GM13977 (cell line): Measurements from ENCODE around the gene CERK.

Source experiments
- DNase-seq: peaks from one replicate; pipeline ENCODE4 v3.0.0; 2012; ENCODE audit warnings: low spot score
- in situ Hi-C: fragments of 300-500 bp; cut with MboI; formaldehyde crosslinking; loops from one replicate; pipeline ENCODE4 v1.12.0; 2022; ENCODE audit warnings: low sequenced_read_pairs, low pct_unique_long_range_greater_than_20kb, mixed read lengths, inconsistent platforms; ENCODE audit not compliant: unreplicated experiment
- TF ChIP-seq, protein P1 (sequence below): IDR thresholded peaks from 2 replicates; pipeline ENCODE4 v1.5.1; 2012; ENCODE audit warnings: mild to moderate bottlenecking, control low read depth; ENCODE audit not compliant: insufficient read depth; ENCODE audit errors: extremely low read depth, missing control alignments

CERK gene

DNA sequence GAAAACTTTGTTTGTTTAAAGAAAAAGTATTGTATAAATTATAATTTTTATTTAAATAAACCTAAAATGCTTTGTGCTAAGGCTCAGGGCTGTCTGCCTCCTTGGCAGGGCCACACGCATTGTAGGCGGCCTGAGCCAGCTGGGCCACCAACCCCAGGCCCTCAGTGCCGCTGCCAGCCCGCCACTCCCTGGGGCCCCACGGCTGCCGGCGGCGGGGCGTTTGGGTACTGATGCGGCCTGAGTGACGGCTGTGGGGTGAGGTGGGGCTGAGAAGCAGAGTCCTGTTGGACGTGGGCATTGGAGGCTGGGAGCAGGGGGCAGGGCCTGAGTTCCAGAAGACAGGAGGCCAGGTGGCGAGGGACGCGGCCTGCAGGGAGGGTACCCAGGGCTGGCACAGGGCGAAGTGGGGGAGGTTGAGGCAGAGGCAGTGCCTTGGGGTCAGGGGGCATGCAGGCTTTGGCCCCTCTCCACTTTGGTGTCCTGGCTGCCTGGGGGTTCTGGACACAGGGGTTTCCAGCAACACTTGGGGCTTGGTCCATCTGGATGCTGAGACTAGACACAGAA lies 58.3 kb downstream of the CERK start:
- DNase-seq, result no peak
- TF ChIP-seq, protein P1, sequence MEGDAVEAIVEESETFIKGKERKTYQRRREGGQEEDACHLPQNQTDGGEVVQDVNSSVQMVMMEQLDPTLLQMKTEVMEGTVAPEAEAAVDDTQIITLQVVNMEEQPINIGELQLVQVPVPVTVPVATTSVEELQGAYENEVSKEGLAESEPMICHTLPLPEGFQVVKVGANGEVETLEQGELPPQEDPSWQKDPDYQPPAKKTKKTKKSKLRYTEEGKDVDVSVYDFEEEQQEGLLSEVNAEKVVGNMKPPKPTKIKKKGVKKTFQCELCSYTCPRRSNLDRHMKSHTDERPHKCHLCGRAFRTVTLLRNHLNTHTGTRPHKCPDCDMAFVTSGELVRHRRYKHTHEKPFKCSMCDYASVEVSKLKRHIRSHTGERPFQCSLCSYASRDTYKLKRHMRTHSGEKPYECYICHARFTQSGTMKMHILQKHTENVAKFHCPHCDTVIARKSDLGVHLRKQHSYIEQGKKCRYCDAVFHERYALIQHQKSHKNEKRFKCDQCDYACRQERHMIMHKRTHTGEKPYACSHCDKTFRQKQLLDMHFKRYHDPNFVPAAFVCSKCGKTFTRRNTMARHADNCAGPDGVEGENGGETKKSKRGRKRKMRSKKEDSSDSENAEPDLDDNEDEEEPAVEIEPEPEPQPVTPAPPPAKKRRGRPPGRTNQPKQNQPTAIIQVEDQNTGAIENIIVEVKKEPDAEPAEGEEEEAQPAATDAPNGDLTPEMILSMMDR, result no peak
- in situ Hi-C loops, result no loop called here

DNA sequence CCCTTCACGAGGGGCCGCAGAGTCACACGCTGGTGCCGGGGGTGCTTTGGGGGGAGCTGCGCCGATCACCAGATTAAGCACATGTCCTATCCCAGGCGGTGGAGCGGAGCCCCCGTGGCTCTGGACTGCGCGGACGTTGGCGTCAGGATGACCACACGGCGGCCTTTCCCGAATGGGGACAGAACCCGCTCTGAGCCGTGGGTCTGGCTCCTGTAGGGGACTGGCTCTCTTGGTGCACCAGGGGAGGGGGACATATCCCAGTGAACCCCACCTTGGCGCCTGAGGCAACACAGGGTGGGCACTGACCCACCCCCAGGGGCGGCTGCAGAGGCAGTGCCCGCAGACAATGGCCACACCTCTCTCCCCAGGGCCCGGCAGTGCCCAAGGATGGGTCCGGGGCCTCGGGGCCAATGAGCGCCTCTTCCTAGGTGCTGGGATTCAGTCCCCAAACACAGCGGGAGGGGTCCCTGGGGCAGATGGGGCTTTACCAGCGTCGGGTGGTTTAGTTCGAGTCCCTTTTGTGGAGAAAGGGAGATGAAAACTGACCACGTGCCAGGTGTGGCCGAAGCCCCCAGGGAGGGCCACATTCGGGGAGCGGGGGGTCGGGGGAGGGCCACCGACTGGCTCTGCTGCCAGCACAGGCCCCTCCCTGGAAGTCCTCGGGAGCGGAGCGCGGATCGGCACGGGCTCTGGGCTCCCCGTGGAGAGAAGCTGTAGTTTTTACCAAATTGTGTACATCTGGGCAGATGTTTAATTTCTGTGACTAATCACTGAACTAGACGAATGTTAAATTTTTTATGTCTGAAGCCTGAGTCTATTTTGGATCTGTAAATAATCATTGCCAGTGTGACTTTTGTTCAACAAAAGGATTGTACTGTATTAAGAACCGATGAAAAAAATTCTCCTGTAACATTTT lies 59.0 kb downstream of the CERK start:
- TF ChIP-seq, protein P1, result no peak
- in situ Hi-C loops, result no loop called here
- no peak for DNase-seq

DNA sequence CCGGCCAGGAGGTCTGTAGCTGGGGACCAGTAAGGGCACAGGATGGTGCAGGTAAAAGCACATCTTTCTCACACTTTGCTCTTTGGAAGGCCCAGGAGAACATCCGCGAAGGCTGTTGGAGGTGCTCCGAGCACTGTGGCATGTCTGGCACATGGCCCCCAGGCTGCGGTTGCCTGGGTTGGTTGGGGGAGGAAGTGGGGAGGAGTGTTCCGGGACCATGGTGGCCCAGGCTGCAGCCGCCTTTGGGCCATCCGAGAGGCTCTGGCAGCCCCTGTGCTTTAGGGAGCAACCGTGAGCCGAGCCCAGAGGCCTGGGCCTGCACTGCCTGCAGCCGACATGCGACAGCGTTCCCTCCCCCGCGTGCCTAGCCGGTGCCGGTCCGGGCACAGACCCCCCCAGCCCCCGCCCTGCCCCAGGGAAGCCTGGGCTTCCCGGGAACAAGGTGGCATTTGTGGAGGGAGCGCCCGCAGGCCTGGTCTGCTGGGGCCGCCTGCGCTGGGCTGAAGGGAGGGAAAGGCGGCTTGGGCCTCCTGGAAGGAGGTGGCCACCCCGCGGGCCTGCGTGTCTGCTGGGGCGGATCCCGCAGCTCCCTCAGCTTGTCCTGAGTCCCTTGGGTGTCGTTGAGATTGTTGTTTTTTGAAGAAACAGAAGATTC lies 59.9 kb downstream of the CERK start:
- DNase-seq, result no peak
- TF ChIP-seq, protein P1, result no peak
- in situ Hi-C loops, result no loop called here

DNA sequence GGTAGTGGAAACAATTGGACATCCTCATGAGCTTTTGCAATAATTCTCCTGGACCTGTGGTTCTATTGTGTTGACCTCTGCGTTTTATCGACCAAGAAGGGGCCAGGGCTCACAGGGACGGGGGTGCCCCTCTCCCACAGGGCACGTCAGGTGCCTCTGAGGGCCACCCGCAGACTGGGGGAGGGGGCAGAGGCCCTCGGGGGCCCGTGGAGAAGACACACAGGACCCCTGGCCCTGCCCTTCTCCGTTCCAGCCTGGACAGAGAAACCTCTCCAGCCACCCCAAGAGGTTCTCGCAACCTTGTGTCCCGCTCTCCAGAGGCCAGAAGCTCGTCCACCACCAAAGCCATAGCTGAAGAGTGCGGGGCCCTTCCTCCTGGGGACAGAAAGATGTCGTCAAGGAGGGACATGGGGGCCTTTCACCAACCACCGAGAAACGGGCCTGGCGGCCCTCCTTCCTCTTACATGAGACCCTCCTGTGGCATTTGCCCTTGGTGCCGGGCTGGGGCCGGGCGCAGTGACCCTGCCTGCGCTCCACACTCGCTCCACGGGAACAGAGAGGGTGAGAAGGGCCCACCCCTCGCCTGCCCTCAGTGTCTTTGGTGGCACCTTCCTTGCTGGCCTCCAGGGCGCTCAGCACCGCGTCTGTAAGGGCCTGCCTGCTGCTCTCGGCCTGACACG lies 60.6 kb downstream of the CERK start:
- no peak for DNase-seq
- in situ Hi-C loops, result no loop called here
- TF ChIP-seq, protein P1, result no peak

DNA sequence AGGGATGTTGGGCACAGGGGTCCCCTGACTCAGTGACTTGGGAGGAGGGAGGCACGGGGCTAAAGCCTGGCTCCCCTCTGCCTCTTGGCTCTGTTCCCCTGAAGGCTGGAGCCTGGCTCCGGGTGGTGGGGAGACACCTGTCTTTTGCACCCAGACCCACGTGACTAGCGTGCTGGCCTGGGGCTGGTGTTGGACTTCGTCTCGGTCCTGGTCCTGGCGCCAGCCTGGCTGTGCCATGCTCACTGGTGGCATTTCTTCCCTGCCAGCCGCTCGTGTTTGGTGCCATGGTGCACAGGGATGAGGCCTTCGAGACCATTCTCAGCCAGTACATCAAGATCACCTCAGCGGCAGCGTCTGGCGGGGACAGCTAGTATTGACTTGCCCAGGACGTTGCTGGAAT lies 61.2 kb downstream of the CERK start:
- no peak for DNase-seq
- TF ChIP-seq, protein P1, result no peak
- in situ Hi-C loops, result no loop called here

DNA sequence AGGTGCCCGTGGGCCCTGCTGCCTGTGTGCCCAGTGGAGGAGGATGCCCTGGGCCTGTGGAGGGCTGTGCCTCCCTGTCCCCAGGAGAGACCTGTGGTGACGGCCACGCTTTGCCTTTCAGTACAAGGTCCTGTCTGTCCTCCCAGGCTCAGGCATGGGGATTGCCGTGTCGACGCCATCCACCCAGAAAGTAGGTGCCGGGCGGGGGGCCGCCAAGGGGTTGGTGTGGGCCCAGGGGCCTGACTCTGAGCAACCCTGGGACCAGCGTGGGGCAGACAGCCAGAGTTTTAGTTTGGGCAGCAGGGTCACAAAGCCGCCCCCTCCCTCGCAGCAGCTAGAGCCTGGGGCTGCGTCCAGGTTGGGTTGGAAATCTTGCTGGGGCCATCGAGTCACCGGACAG lies 61.6 kb downstream of the CERK start:
- in situ Hi-C loops, result no loop called here
- TF ChIP-seq, protein P1, result no peak
- no peak for DNase-seq
